Testis (tissue), 2 donors: ENCODE results near the gene FAHD2A.
"Not testable (repeated sequence)": the region's sequence is repeated elsewhere in the genome, so short reads cannot be mapped to it uniquely, and the experiment has no call there.

Source experiments
- CTCF ChIP-seq, 3 experiments: fragments of 450-650 bp in 2 of 3; fragments of 200-600 bp in 1 of 3; sonication (generic) in 1 of 3; IDR thresholded peaks; one replicate each; pipeline ENCODE4 v1.5.1; 2016 to 2019; ENCODE audit warnings: antibody characterized with exemption in 3 of 3, mild to moderate bottlenecking in 2 of 3, moderate library complexity in 1 of 3
- POLR2A ChIP-seq: fragments of 450-650 bp; IDR thresholded peaks from one replicate; pipeline ENCODE4 v1.6.1; 2017; ENCODE audit warnings: antibody characterized with exemption, mild to moderate bottlenecking, moderate library complexity

- TF ChIP-seq CTCF (IDR thresholded peaks at IDR 0.05); POLR2A: not testable (repeated sequence)
Measured at GRCh38 chr2:95411239-95411638, 8.7 kb downstream of the FAHD2A start.
